ENCODE measurements around the gene SLC38A9. TPM values are rescaled to one million over a fixed set of nuclear protein-coding genes. Genes with fewer than 3 reads are reported as not detected.
"Not testable (repeated sequence)": the region's sequence is repeated elsewhere in the genome, so short reads cannot be mapped to it uniquely, and the experiment has no call there.

Gene SLC38A9
- total and polyA plus RNA-seq, 2 of the 8 experiments (the other 6 are each of a cell fraction or from before 2014, with no cell fraction given) = 29.2 to 43.7 TPM

DNA sequence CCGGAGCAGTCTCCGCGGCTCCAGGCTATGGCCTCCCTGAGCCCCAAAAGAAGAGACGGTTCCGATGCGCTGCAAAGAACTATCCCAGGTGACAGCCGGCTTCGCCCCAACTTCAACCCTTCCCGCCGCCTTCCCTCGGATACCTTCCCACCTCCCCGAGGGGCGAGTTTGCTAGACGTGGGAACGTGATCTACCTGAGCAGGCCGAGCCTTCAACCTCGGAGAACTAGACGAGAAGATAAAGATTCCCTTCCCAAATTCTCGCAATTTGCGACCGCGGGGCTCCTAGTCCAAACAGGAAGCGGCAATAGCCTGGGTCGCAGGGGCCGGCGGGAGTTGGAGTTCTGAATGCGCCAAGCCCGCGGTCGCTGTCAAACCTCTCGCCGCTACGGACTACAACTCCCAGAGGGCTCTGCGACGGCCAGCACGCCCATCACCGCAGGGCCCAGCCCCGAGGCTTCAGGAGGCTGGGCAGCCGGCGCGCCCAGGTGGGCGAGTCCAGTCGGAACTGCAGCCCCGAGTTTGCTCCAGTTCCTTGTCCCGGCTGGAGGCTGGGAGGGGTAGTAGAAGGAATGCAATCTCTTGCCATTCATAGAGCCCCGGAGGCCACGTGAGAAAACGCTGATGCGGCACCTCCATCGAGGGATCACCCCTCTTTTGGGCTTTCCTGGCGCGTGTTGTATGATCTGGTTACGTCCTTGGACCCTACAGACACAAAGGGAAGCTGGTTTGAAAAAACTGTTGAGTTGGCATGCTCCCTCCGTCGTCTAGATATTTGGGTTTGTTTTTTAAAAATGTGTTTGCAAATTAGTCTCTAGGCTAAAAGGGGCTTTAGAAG is at the start of gene SLC38A9 (continued):
- TF ChIP-seq BRCA1 (IDR thresholded peaks at IDR 0.05; ENCODE audit: low read depth, low read length) (no peak), POLR2A (IDR thresholded peaks at IDR 0.05; ENCODE audit: control extremely low read depth in 1 of 2, low read depth in 2 of 2, low read length in 2 of 2) (peak; percentile 54 to 91), EZH2 (IDR thresholded peaks at IDR 0.05; ENCODE audit: low read depth, low read length, severe bottlenecking) (no peak), SP4 (IDR thresholded peaks at IDR 0.05; ENCODE audit: low read length) (peak; percentile 57; the same call in 1 of the 2 replicates), CTBP2 (IDR thresholded peaks at IDR 0.05; ENCODE audit: borderline replicate concordance, insufficient read depth, insufficient read length, low read length) (no peak)

- H3K9me3 ChIP-seq (ENCODE audit: insufficient read depth in 2 of 2, low read depth in 1 of 2, low read length in 1 of 2); H3K23ac ChIP-seq (ENCODE audit: insufficient read length); POLR2A ChIA-PET (ENCODE audit: partially characterized antibody); H2AK5ac ChIP-seq (ENCODE audit: low read depth, low read length); H3K56ac ChIP-seq (replicated peaks; ENCODE audit: insufficient read length, low read depth, low read length); CTCF ChIA-PET (ENCODE audit: partially characterized antibody); H2BK20ac ChIP-seq (ENCODE audit: low read length); H2BK5ac ChIP-seq (ENCODE audit: low read depth, low read length); H4K5ac ChIP-seq (ENCODE audit: insufficient read length, low read depth, low read length); H2BK12ac ChIP-seq (ENCODE audit: low read depth, low read length); H3K27ac ChIP-seq (ENCODE audit: low read depth, low read length); H3K36me3 ChIP-seq (ENCODE audit: control insufficient read depth in 2 of 4, insufficient read depth in 4 of 4, low read length in 3 of 4); H3K4ac ChIP-seq (replicated peaks; ENCODE audit: insufficient read length, low read depth, low read length); DNase-seq (ENCODE audit: low read depth in 1 of 2, low spot score in 2 of 2); H2AFZ ChIP-seq (ENCODE audit: low read length); FAIRE-seq; H3K9ac ChIP-seq (replicated peaks in 1 of 4; ENCODE audit: extremely low read depth in 1 of 4, low read depth in 3 of 4, low read length in 3 of 4); H2BK15ac ChIP-seq (ENCODE audit: low read length); H3K23me2 ChIP-seq (ENCODE audit: low read depth, low read length); H3K27me3 ChIP-seq (replicated peaks in 1 of 4; ENCODE audit: control insufficient read depth in 3 of 4, extremely low read depth in 1 of 4, insufficient read depth in 3 of 4, low read length in 3 of 4); H3K4me1 ChIP-seq (replicated peaks in 1 of 4; ENCODE audit: control insufficient read depth in 3 of 4, insufficient read depth in 4 of 4, low read length in 3 of 4); H3K14ac ChIP-seq (ENCODE audit: insufficient read length); H3K79me2 ChIP-seq (ENCODE audit: control insufficient read depth in 1 of 2, insufficient read depth in 2 of 2, low read length in 2 of 2); H4K20me1 ChIP-seq (replicated peaks in 1 of 2; ENCODE audit: control insufficient read depth in 1 of 2, insufficient read depth in 2 of 2, low read length in 2 of 2); H4K8ac ChIP-seq (ENCODE audit: extremely low read depth, insufficient read depth, low read length); H4K91ac ChIP-seq (replicated peaks; ENCODE audit: insufficient read length, low read length); H2BK120ac ChIP-seq (replicated peaks; ENCODE audit: low read depth, low read length); H3K4me3 ChIP-seq (ENCODE audit: extremely low read depth in 1 of 4, insufficient read depth in 2 of 4, low read depth in 3 of 4, low read length in 4 of 4); H3K79me1 ChIP-seq (ENCODE audit: low read depth, low read length); H3K18ac ChIP-seq (ENCODE audit: extremely low read depth, low read length); H3K4me2 ChIP-seq (ENCODE audit: insufficient read depth in 1 of 2, low read depth in 2 of 2, low read length in 2 of 2): not testable (repeated sequence)
- 89% methylated on average over 7 of the region's 7 CpGs; no CpG with 5 or more reads in 1 of the 2 experiments for WGBS, 2 experiments (ENCODE audit: extremely low coverage in 1 of 2, insufficient coverage in 1 of 2, insufficient read length in 1 of 2, insufficient replicate concordance in 2 of 2, low coverage in 1 of 2, low lambda C conversion rate in 2 of 2, missing lambda C conversion rate in 1 of 2)
Measured at GRCh38 chr5:55761721-55762120, 49.6 kb upstream of the SLC38A9 start.

All from H1 (cell line).